ENCODE measurements around the gene OLFM1. TPM values are rescaled to one million over a fixed set of nuclear protein-coding genes. Genes with fewer than 3 reads are reported as not detected.

OLFM1 gene
- total RNA-seq, 4 donors from 2014 or later = 3.4 to 8.5 (median 6.7) TPM

DNA sequence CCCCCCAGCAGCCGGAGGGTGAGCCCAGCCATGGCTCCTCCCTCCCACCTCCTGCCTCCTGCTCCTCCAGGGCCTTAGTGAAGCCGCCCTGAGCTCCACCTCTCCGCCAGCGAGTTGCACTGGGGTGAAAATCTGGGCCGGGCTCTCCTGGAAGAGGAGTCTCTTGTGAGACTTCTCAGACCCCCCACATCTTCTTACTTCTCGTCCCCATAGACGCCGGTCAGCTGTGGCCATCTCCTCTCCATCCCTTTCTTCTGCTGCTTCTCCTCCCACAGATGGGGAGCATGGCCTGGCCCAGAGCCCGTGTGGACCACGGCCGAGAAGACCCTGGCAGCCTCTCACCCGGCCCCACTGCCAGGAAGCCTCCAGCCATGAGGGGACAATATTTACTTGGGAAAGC lies 17.3 kb downstream of the OLFM1 start:
- no peaks in the 10 kb centered on the region for H3K9me3 ChIP-seq
- intact Hi-C loops (cut with DNase I; ENCODE audit: low total_unique reads) = no loop called here
- no peak overlapping the region for H3K4me3 ChIP-seq
- H3K4me1 ChIP-seq = peaks cover 24 to 43% of the 10 kb centered on the region in 2 donors
- ATAC-seq (no peak), DNase-seq (no peak)
- no peaks in the 10 kb centered on the region for H3K27me3 ChIP-seq
- no peak overlapping the region for H3K27ac ChIP-seq
- TF ChIP-seq CTCF (IDR thresholded peaks at IDR 0.05 in 4 of 5, conservative IDR thresholded peaks at IDR 0.05 in 1 of 5) = no peak
- no peak for TF ChIP-seq POLR2A (IDR thresholded peaks at IDR 0.05)
- no peaks in the 10 kb centered on the region for H3K36me3 ChIP-seq
- in situ Hi-C loops (cut with MboI; ENCODE audit: low sequenced_read_pairs in 4 of 4) = no loop called here

DNA sequence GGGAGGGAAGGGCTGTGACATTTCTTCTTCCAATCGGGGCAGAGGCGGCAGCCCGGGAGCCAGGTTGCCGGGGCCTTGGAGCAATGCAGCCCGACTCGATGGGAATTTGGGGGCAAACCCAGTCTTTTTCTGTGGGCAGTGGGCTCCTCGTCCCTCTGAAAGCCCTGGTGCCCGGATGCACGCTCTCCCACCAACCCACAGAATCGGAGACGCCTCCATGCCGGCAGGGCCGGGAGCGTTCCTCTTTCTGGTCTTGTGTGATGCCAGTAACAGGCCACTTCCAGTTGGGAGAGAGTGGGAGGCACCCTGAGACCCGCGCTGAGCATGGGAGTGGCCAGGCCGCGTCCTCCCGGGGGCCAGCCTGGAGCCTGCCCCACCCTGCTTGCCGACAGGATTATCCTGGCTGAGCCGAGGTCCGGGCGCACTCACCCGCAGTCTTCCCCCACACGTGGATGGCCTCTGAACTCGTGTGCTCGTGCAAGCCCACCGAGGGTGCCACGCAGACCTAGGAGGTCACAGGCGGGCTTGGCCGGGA lies 17.8 kb downstream of the OLFM1 start:
- TF ChIP-seq CTCF (IDR thresholded peaks at IDR 0.05 in 4 of 5, conservative IDR thresholded peaks at IDR 0.05 in 1 of 5) (no peak), POLR2A (IDR thresholded peaks at IDR 0.05) (no peak)
- intact Hi-C loops (cut with DNase I; ENCODE audit: low total_unique reads) (no loop called here), in situ Hi-C loops (cut with MboI; ENCODE audit: low sequenced_read_pairs in 4 of 4) (no loop called here)
- H3K4me1 ChIP-seq = peaks cover 20 to 38% of the 10 kb centered on the region in 2 donors
- no peaks in the 10 kb centered on the region for H3K27me3 ChIP-seq
- H3K4me3 ChIP-seq = no peak overlapping the region
- H3K27ac ChIP-seq = no peak overlapping the region
- no peaks in the 10 kb centered on the region for H3K9me3 ChIP-seq
- no peak for DNase-seq
- no peak for ATAC-seq
- no peaks in the 10 kb centered on the region for H3K36me3 ChIP-seq

DNA sequence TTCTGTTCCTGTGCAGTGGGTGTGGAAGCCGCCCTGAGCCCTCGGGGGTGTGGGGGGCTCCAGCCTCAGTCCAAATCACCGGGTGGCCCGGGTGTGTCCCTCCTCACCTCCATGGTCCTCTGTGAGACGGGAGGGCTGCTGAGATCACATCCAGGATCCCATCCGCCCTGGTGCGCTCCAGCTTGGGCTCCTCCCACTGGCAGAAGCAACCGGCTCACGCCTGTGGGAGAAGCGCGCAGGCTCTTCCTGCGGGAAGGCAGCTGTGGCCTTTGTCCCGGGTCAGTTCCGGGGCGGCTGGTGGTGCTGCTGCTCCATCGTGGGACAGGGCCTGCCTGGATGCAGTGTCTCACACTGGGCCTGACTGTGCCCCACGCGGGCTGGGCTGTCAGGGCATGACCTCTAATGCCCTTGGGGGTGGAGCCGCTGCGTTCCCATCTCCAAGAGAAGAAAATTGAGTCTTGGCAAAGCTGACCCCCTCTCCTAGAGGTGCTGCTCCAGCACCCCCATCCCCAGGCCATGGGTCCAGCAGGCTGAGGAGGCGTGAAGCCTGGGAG lies 18.5 kb downstream of the OLFM1 start:
- Histone ChIP-seq H3K4me1 (peaks cover 17 to 31% of the 10 kb centered on the region in 2 donors), H3K27ac (no peak overlapping the region), H3K4me3 (no peak overlapping the region), H3K9me3 (no peaks in the 10 kb centered on the region), H3K36me3 (no peaks in the 10 kb centered on the region), H3K27me3 (no peaks in the 10 kb centered on the region)
- in situ Hi-C loops (cut with MboI; ENCODE audit: low sequenced_read_pairs in 4 of 4) (no loop called here), intact Hi-C loops (cut with DNase I; ENCODE audit: low total_unique reads) (no loop called here)
- no peak for TF ChIP-seq CTCF (IDR thresholded peaks at IDR 0.05 in 4 of 5, conservative IDR thresholded peaks at IDR 0.05 in 1 of 5)
- no peak for TF ChIP-seq POLR2A (IDR thresholded peaks at IDR 0.05)
- DNase-seq (no peak), ATAC-seq (no peak)

GRCh38 chr9:135106551-135107270 lies 19.2 kb downstream of the OLFM1 start:
- DNase-seq (no peak), ATAC-seq (no peak)
- Histone ChIP-seq H3K27ac (no peak overlapping the region), H3K36me3 (no peaks in the 10 kb centered on the region), H3K4me3 (no peak overlapping the region), H3K4me1 (peaks cover 17 to 24% of the 10 kb centered on the region in 2 donors), H3K27me3 (no peaks in the 10 kb centered on the region), H3K9me3 (no peaks in the 10 kb centered on the region)
- TF ChIP-seq CTCF (IDR thresholded peaks at IDR 0.05 in 4 of 5, conservative IDR thresholded peaks at IDR 0.05 in 1 of 5) (no peak), POLR2A (IDR thresholded peaks at IDR 0.05) (no peak)
- intact Hi-C loops (cut with DNase I; ENCODE audit: low total_unique reads) = no loop called here
- in situ Hi-C loops (cut with MboI; ENCODE audit: low sequenced_read_pairs in 4 of 4) = no loop called here

All from gastrocnemius medialis (tissue), 4 donors.